Aorta (tissue), 5 donors: ENCODE measurements around the gene MTUS2. TPM values are rescaled to one million over a fixed set of nuclear protein-coding genes. Genes with fewer than 3 reads are reported as not detected.

ENCODE experiments used
- ATAC-seq: fragments of 200-7000 bp; cut with Tn5 transposase; one replicate; pipeline ENCODE4 v1.9.1; 2022; ENCODE audit warnings: moderate library complexity; ENCODE audit not compliant: low FRiP score
- DNase-seq, 2 donors: peaks; one replicate each; pipeline ENCODE4 v3.0.0-alpha.2; 2020
- H3K27ac ChIP-seq, 2 donors: one replicate each; pipeline ENCODE4 v1.5.1; 2013; ENCODE audit warnings: low read length in 2 of 2, mild to moderate bottlenecking in 2 of 2, moderate library complexity in 2 of 2, control low read depth in 1 of 2, inconsistent platforms in 1 of 2, low read depth in 1 of 2
- H3K27me3 ChIP-seq, 2 donors: one replicate each; pipeline ENCODE4 v1.6.1; 2013; ENCODE audit warnings: control low read depth in 1 of 2, low read length in 1 of 2, mild to moderate bottlenecking in 1 of 2, moderate library complexity in 1 of 2; ENCODE audit not compliant: insufficient read depth in 2 of 2, control insufficient read depth in 1 of 2
- H3K36me3 ChIP-seq, 2 donors: one replicate each; pipeline ENCODE4 v1.6.1; 2013; ENCODE audit warnings: control low read depth in 1 of 2, low read length in 1 of 2, mild to moderate bottlenecking in 1 of 2; ENCODE audit not compliant: insufficient read depth in 2 of 2, control insufficient read depth in 1 of 2
- H3K4me1 ChIP-seq, 2 donors: one replicate each; pipeline ENCODE4 v1.6.1; 2013; ENCODE audit warnings: low read length in 2 of 2, control low read depth in 1 of 2, mild to moderate bottlenecking in 1 of 2, moderate library complexity in 1 of 2; ENCODE audit not compliant: insufficient read depth in 2 of 2, control insufficient read depth in 1 of 2
- H3K4me3 ChIP-seq, 2 donors: one replicate each; pipeline ENCODE4 v1.5.1; 2013; ENCODE audit warnings: low read length in 2 of 2, control low read depth in 1 of 2, mild to moderate bottlenecking in 1 of 2
- H3K9me3 ChIP-seq: one replicate; pipeline ENCODE4 v1.6.1; 2013; ENCODE audit warnings: mild to moderate bottlenecking, low read length; ENCODE audit not compliant: control insufficient read depth
- WGBS, 2 donors: extraction: QIAGEN DNeasy Blood & Tissue Kit; methylation state at CpG; one replicate each; pipeline ENCODE4 v1.1.7; 2013; 5-methylcytosine and 5-hydroxymethylcytosine counted together
- intact Hi-C, 2 donors: fragments of 100-400 bp; cut with DNase I; formaldehyde crosslinking; loops; one replicate each; pipeline versions ENCODE4 v1.14.2 to v1.15.0; 2022
- polyA plus RNA-seq, 2 donors: library from polyadenylated mRNA; stranded (reverse); fragments of 200-250 nt; gene quantifications; one replicate each; pipeline ENCODE4 v1.2.3, GENCODE V29; 2013
- total RNA-seq, 2 donors: library from RNA; stranded (reverse); fragmentation: NEBNext Ultra II Directional; extraction: Animal tissue kit (Norgen Biotek cat#: 25700); gene quantifications; one replicate each; pipeline ENCODE4 v1.2.1, GENCODE V29; 2021
- donor health status: healthy with polysubstance abuse.
- donor health status: Bipolar disorder and iron deficiency.
- donor health status: DM: no; HTN: no; CAD: no.
- donor health status: DM: no; HTN: no; CAD: no.
- donor health status: DM: yes; HTN: yes; CAD: no.

Gene MTUS2
- total and polyA plus RNA-seq, 4 donors = 3.5 to 12.1 (median 8.6) TPM

DNA sequence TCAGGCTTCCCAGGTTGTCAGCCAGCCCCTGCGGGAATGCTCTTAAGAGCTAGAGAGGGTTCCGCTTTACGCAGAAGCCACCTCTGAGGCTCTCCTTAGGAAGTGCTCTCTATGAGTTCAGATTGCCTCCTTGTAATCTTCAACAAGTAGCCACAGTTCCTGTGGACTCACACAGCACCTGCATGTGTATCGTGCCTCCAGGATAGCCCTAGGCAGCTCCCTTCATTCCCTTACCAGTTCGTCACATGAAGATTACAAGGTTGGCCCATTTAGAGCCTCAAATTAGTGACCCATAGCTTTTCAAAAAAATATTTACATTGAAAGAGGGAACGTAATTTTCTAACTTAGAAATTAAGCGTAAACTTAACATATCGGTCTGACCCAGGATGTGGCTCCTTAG, 284.3 kb downstream of the MTUS2 start:
- H3K4me3 ChIP-seq = no peak overlapping the region
- no peak for DNase-seq
- H3K27ac ChIP-seq = no peak overlapping the region
- WGBS, 2 donors = 91% methylated on average over 8 of the region's 8 CpGs
- H3K27me3 ChIP-seq = no peaks in the 10 kb centered on the region
- no peak for ATAC-seq
- intact Hi-C loops = no loop called here
- no peaks in the 10 kb centered on the region for H3K36me3 ChIP-seq
- H3K9me3 ChIP-seq = no peaks in the 10 kb centered on the region
- H3K4me1 ChIP-seq = peaks cover 3 to 6% of the 10 kb centered on the region in 2 donors

DNA sequence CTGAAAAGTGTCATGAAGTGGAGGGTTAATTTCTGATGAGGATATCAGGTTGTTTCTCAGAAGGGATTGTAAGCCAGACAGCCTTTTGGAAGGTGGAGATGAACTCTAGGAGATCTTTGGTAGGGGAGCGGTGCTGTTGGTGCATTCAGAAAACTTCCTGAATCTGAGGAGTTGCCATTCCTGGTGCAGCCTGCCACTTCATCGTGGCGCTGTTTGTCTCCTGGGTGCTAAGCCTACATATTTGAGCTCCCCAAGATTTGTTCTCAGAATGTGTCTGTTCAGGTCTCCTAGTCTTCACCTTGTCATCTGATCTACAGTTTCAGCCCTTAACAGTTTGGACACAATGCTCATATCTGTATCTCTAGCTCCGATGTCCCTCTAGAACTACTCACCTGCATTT, 285.6 kb downstream of the MTUS2 start:
- Histone ChIP-seq H3K27me3 (no peaks in the 10 kb centered on the region), H3K27ac (no peak overlapping the region), H3K36me3 (no peaks in the 10 kb centered on the region), H3K4me3 (no peak overlapping the region), H3K9me3 (no peaks in the 10 kb centered on the region), H3K4me1 (peaks cover 3 to 6% of the 10 kb centered on the region in 2 donors)
- intact Hi-C loops = no loop called here
- WGBS, 2 donors = 81 to 84% methylated on average over 4 of the region's 4 CpGs
- ATAC-seq (no peak), DNase-seq (no peak)

DNA sequence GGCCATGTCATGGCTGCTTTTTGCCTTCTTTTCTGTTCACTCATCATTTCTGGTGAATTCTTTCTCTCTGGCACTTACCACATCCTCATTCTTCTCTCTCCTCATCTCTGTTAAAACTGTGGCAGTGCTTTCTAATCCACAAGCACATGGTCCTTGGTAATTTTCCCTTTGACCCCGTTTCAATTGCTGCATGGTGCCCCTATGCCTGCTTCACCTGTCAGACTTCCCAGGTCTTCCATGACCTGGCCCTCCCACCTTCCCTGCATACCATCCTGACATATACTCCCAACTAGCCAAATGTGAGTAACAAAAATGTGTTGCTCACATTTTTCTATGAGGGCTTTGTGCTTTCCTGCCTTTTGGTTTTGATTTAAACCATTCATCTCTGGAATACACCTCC, 286.5 kb downstream of the MTUS2 start:
- Histone ChIP-seq H3K4me3 (no peak overlapping the region), H3K9me3 (no peaks in the 10 kb centered on the region), H3K27ac (no peak overlapping the region), H3K27me3 (no peaks in the 10 kb centered on the region), H3K4me1 (peaks cover 7 to 8% of the 10 kb centered on the region in 2 donors), H3K36me3 (no peaks in the 10 kb centered on the region)
- intact Hi-C loops = no loop called here
- 67 to 69% methylated on average over 1 of the region's 1 CpG for WGBS, 2 donors
- ATAC-seq = no peak
- no peak for DNase-seq

DNA sequence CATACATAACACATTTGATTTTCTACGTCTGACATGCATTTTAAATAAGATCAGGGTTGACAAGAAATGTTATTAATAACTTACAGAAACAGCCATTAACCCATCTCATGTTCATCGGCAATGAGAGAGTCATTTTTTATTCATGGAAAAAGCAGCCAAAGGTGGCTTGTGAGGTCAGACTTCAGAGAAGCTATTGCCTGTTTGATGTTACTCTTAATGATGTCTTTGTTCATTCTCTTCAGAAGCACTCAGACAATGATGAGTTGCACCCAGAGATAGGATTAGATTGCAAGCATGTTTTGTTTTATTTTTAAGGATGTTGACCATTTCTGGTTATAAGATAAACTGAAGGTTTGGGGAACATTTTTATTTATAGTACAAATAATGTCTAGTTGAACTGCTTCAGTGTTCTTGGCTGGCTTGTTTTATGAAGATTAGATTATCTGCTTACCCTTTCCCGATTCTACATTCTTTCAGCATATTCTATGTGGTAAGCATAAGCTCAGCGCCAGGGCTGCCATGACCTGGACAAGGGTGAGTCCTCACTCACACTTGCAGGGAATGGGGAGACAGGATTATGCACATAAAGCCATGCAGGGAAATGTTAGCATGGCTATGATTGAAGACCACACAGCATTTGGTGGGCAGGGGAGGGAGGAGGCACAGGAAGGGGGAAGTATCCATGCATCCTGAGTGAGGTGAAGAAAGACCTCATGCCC, 288.1 kb downstream of the MTUS2 start:
- 12 to 17% methylated on average over 4 of the region's 4 CpGs for WGBS, 2 donors
- intact Hi-C loops = no loop called here
- Histone ChIP-seq H3K27ac (peak overlapping the region in 1 of 2 donors; percentile 80), H3K36me3 (no peaks in the 10 kb centered on the region), H3K9me3 (no peaks in the 10 kb centered on the region), H3K4me3 (no peak overlapping the region), H3K27me3 (no peaks in the 10 kb centered on the region), H3K4me1 (peaks cover 9 to 14% of the 10 kb centered on the region in 2 donors)
- ATAC-seq (no peak), DNase-seq (no peak)

DNA sequence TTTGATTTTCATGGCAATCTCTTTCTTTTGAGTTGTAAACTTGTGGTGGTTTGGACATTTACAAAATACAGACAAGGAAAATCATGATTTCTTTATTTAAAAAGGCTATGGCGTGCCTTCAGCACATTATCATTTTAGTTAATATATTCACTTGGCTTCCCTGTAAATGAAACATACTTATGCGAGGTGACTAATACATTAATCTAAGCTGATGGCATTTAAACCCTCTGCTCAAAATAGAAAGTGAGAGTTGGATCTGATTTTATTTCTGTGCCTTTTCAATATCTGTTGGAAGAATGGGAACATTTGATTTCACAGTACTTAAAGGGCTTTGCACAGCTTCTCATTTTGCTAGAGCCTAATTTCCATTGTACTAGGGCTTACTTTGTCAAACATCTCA, 289.8 kb downstream of the MTUS2 start:
- no peaks in the 10 kb centered on the region for H3K9me3 ChIP-seq
- WGBS, 2 donors = 6 to 7% methylated on average over 2 of the region's 2 CpGs
- no peak for DNase-seq
- intact Hi-C loops = no loop called here
- H3K4me3 ChIP-seq = no peak overlapping the region
- peaks cover 9 to 14% of the 10 kb centered on the region in 2 donors for H3K4me1 ChIP-seq
- no peaks in the 10 kb centered on the region for H3K36me3 ChIP-seq
- no peak overlapping the region for H3K27ac ChIP-seq
- H3K27me3 ChIP-seq = no peaks in the 10 kb centered on the region
- no peak for ATAC-seq

DNA sequence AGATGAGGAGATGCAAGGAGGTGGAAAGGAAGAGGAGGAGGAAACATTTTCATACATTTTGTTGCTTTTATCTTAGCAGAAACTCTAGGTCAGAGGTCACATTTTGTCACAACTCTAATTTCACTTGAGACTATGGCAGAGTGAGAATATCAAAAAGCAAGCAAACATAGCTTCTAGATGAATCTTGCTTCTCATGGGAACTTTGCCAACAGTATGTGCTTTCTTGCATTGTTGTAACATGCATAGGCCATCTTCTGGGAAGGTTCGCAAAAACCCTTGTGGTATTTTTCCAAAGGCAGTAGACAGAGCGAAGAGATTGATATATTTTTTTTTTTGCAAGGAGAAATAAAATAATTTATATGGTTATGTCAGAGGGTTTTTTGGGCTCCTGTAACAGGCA, 291.3 kb downstream of the MTUS2 start:
- ATAC-seq (no peak), DNase-seq (no peak)
- peaks cover 9 to 14% of the 10 kb centered on the region in 2 donors for H3K4me1 ChIP-seq
- intact Hi-C loops = no loop called here
- H3K36me3 ChIP-seq = no peaks in the 10 kb centered on the region
- H3K4me3 ChIP-seq = no peak overlapping the region
- H3K9me3 ChIP-seq = no peaks in the 10 kb centered on the region
- peak overlapping the region in 1 of 2 donors; percentile 19 for H3K27ac ChIP-seq
- 76 to 87% methylated on average over 2 of the region's 2 CpGs for WGBS, 2 donors
- no peaks in the 10 kb centered on the region for H3K27me3 ChIP-seq

DNA sequence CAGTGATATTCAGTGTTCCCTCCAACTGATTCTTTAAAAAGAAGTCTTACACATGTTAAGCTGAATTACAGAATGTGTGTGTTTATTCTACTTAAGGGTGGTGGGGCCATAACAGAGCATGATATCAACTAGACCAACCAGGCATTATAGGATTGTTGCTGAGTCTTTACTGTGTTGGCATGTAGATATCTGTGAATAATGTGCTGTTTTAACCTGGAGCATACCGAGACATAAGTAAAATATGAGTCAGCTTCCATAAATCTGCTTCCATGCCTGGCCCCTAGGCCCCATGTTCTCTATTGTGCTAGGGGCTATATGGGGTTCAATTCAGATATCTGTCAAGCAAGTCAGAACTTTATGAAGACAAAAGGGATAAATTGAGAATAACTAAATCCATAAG, 295.7 kb downstream of the MTUS2 start:
- no peak overlapping the region for H3K4me3 ChIP-seq
- H3K4me1 ChIP-seq = peaks cover 5 to 8% of the 10 kb centered on the region in 2 donors
- WGBS, 2 donors = 88 to 89% methylated on average over 1 of the region's 1 CpG
- DNase-seq (no peak), ATAC-seq (no peak)
- no peaks in the 10 kb centered on the region for H3K27me3 ChIP-seq
- H3K9me3 ChIP-seq = no peaks in the 10 kb centered on the region
- H3K27ac ChIP-seq = no peak overlapping the region
- intact Hi-C loops = no loop called here
- no peaks in the 10 kb centered on the region for H3K36me3 ChIP-seq

DNA sequence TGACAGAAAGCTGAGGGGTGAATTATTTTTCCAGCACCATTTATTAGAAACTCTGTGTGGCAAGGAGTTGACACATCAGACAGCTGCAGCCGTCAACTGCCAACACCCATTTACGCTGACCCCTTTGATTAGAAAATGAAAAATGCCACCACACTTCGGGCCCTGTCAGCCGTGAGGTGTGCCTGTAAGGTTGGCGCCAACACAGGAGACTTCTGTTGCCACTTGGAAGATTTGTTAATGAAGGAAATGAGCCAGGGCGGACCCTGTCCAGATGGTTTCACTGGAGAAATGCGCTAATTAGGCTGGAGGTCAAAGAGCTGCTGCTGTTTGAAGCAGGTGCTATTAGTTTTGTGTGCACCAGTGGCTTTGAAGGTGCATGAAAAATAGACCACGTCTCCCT, 297.5 kb downstream of the MTUS2 start:
- no peaks in the 10 kb centered on the region for H3K9me3 ChIP-seq
- 81 to 85% methylated on average over 8 of the region's 8 CpGs for WGBS, 2 donors
- intact Hi-C loops = no loop called here
- peaks cover 0 to 1% of the 10 kb centered on the region in 2 donors for H3K4me1 ChIP-seq
- no peak for DNase-seq
- no peaks in the 10 kb centered on the region for H3K27me3 ChIP-seq
- no peak overlapping the region for H3K27ac ChIP-seq
- H3K36me3 ChIP-seq = no peaks in the 10 kb centered on the region
- H3K4me3 ChIP-seq = no peak overlapping the region
- no peak for ATAC-seq

DNA sequence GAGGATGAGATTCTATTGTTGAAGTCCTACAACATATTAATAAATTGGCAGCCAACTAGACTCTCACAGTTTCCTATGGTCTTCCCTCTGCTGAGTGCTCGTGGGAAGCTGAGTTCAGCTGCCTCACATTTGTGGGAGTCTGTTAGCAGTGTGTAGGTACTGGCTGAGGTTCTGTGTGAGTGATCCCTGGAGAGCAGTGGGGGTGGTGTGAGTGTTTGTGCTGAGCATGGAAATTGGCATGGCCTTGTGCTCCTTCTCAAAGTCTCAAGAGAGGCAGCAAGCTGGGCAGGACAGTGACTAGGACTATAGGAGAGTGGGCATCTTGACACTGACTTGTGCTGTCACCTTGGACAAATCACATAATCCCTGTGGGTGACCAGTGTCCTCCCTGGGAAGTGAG, 298.3 kb downstream of the MTUS2 start:
- no peaks in the 10 kb centered on the region for H3K27me3 ChIP-seq
- peak; percentile 43 for ATAC-seq
- H3K36me3 ChIP-seq = no peaks in the 10 kb centered on the region
- H3K4me3 ChIP-seq = no peak overlapping the region
- H3K4me1 ChIP-seq = no peaks in the 10 kb centered on the region
- no peaks in the 10 kb centered on the region for H3K9me3 ChIP-seq
- WGBS, 2 donors = 0 to 1% methylated on average over 1 of the region's 1 CpG
- H3K27ac ChIP-seq = no peak overlapping the region
- no peak for DNase-seq
- intact Hi-C loops = no loop called here
